ENCODE results near the gene SPATA13.

The SPATA13 gene

DNA sequence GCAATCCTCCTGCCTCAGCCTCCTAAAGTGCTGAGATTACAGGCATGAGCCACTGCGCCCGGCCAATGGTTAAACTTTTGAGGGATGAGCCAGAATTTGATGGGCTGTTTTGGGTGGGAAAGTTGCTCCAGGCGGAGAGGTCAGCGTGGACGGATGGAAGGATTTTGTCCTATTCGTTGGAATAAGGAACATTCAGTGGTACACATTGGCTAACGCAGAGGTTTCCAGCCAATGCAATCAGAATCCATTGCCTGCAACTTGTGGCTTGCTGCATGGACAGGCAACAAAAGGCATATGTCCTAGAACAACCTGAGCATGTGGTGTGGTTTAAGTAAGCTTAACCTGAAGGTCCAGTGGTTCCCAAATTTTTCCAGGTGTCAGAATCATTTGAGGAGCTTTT lies 113.4 kb downstream of the SPATA13 start:
- in situ Hi-C loops (cut with HindIII; ENCODE audit: low pct_ligation_motif_present, low sequenced_read_pairs): no loop called here
- H3K36me3 ChIP-seq (replicated peaks): no peaks in the 10 kb centered on the region
- H3K27me3 ChIP-seq (replicated peaks): no peaks in the 10 kb centered on the region
- no peak for DNase-seq
- H3K4me3 ChIP-seq (ENCODE audit: low read depth, low read length): no peak overlapping the region
- TF ChIP-seq, protein P1, sequence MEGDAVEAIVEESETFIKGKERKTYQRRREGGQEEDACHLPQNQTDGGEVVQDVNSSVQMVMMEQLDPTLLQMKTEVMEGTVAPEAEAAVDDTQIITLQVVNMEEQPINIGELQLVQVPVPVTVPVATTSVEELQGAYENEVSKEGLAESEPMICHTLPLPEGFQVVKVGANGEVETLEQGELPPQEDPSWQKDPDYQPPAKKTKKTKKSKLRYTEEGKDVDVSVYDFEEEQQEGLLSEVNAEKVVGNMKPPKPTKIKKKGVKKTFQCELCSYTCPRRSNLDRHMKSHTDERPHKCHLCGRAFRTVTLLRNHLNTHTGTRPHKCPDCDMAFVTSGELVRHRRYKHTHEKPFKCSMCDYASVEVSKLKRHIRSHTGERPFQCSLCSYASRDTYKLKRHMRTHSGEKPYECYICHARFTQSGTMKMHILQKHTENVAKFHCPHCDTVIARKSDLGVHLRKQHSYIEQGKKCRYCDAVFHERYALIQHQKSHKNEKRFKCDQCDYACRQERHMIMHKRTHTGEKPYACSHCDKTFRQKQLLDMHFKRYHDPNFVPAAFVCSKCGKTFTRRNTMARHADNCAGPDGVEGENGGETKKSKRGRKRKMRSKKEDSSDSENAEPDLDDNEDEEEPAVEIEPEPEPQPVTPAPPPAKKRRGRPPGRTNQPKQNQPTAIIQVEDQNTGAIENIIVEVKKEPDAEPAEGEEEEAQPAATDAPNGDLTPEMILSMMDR (IDR thresholded peaks at IDR 0.05; ENCODE audit: low read depth, low read length, missing control alignments): no peak
- no peak overlapping the region for H3K27ac ChIP-seq

GRCh38 chr13:24274452-24275021 lies 114.0 kb downstream of the SPATA13 start:
- H3K36me3 ChIP-seq (replicated peaks): no peaks in the 10 kb centered on the region
- no peak for DNase-seq
- H3K27me3 ChIP-seq (replicated peaks): no peaks in the 10 kb centered on the region
- H3K4me3 ChIP-seq (ENCODE audit: low read depth, low read length): no peak overlapping the region
- in situ Hi-C loops (cut with HindIII; ENCODE audit: low pct_ligation_motif_present, low sequenced_read_pairs): no loop called here
- H3K27ac ChIP-seq: no peak overlapping the region
- TF ChIP-seq, protein P1 (IDR thresholded peaks at IDR 0.05; ENCODE audit: low read depth, low read length, missing control alignments): no peak

- no peak overlapping the region for H3K4me3 ChIP-seq (ENCODE audit: low read depth, low read length)
- no peak for DNase-seq
- TF ChIP-seq, protein P1 (IDR thresholded peaks at IDR 0.05; ENCODE audit: low read depth, low read length, missing control alignments): no peak
- no peaks in the 10 kb centered on the region for H3K27me3 ChIP-seq (replicated peaks)
- no peaks in the 10 kb centered on the region for H3K36me3 ChIP-seq (replicated peaks)
- H3K27ac ChIP-seq: no peak overlapping the region
- in situ Hi-C loops (cut with HindIII; ENCODE audit: low pct_ligation_motif_present, low sequenced_read_pairs): no loop called here
Observed at GRCh38 chr13:24275041-24275440, 114.5 kb downstream of the SPATA13 start.

DNA sequence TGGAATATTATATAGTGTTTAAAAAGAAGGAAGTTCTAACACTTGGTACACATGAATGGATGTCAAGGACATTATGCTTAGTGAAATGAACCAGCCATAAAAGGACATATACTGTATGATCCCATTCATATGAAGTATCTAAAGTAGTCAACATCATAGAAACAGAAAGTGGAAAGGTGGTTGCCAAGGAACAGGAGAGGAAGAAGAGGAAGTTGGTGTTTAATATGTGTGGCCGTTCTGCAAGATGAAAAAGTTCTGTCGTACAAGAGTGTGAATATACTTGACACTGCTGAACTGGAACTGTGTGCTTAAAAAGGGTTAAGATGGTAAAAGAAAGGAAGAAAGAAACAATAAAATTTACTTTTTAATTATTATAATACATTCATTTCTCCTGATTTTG lies 115.8 kb downstream of the SPATA13 start:
- TF ChIP-seq, protein P1 (IDR thresholded peaks at IDR 0.05; ENCODE audit: low read depth, low read length, missing control alignments): no peak

DNA sequence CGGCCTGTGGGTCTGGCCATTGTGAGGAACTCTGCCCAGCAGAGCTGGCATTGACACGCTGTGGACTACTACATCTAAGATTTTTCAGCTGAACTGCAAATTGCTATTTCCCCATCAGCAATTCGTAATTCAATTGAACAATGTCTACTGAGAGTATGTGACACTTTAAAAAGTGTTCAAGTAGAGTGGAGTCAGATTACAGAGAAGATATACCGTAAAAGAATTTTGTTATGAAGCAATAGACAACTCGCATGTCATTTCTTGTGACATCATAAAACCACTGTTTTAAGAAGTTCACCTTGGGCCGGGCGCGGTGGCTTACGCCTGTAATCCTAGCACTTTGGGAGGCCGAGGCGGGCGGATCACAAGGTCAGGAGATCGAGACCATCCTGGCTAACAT lies 116.3 kb downstream of the SPATA13 start:
- H3K27ac ChIP-seq: no peak overlapping the region
- H3K4me3 ChIP-seq (ENCODE audit: low read depth, low read length): no peak overlapping the region
- no peaks in the 10 kb centered on the region for H3K36me3 ChIP-seq (replicated peaks)
- in situ Hi-C loops (cut with HindIII; ENCODE audit: low pct_ligation_motif_present, low sequenced_read_pairs): no loop called here
- DNase-seq: no peak
- TF ChIP-seq, protein P1 (IDR thresholded peaks at IDR 0.05; ENCODE audit: low read depth, low read length, missing control alignments): no peak
- no peaks in the 10 kb centered on the region for H3K27me3 ChIP-seq (replicated peaks)

More for the DNA sequence above, 115.8 kb downstream of the SPATA13 start:
- H3K27me3 ChIP-seq (replicated peaks): no peaks in the 10 kb centered on the region
- no peak overlapping the region for H3K4me3 ChIP-seq (ENCODE audit: low read depth, low read length)
- H3K27ac ChIP-seq: no peak overlapping the region
- in situ Hi-C loops (cut with HindIII; ENCODE audit: low pct_ligation_motif_present, low sequenced_read_pairs): no loop called here
- DNase-seq: no peak
- no peaks in the 10 kb centered on the region for H3K36me3 ChIP-seq (replicated peaks)

DNA sequence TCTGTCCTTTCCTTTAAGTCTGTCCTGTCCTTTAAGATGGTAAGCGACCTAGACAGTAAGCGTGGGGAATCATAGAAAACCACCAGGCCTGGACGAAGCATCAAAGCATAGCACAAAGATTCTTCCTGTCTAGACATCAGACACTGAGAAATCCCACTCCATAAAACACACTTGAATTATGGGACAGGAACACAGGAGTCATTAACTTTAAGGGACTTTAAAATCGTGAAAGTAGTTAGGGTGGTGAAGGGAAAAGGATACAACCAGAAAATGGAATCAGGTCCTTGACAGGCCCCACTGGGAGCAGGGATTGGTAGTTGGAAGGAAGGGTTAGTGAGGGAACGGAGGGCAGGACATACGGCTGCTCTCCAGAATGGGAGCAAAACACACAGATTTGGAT lies 117.2 kb downstream of the SPATA13 start:
- Histone ChIP-seq H3K27me3 (replicated peaks) (no peaks in the 10 kb centered on the region), H3K27ac (no peak overlapping the region), H3K4me3 (ENCODE audit: low read depth, low read length) (no peak overlapping the region), H3K36me3 (replicated peaks) (no peaks in the 10 kb centered on the region)
- no peak for DNase-seq
- TF ChIP-seq, protein P1 (IDR thresholded peaks at IDR 0.05; ENCODE audit: low read depth, low read length, missing control alignments): no peak
- in situ Hi-C loops (cut with HindIII; ENCODE audit: low pct_ligation_motif_present, low sequenced_read_pairs): no loop called here
